Heart left ventricle (tissue), 13 donors: ENCODE measurements around the gene TUBB3.

ENCODE experiments used
- POLR2A ChIP-seq, 2 donors: fragments of 450-650 bp; IDR thresholded peaks; one replicate each; pipeline ENCODE4 v1.6.1; 2017; ENCODE audit warnings: antibody characterized with exemption in 2 of 2, mild to moderate bottlenecking in 2 of 2, moderate library complexity in 2 of 2
- TF ChIP-seq, protein P1 (sequence below), 12 donors: fragments of 200-600 bp; sonication (generic) in 4 of 12; IDR thresholded peaks; one replicate each; pipeline versions ENCODE4 v1.5.0 to v1.8.0; 2018 to 2022; ENCODE audit warnings: antibody characterized with exemption in 12 of 12, mild to moderate bottlenecking in 5 of 12
- donor health status: ischemic (EF 13 %, LVEDD 7.1; RV severe dilation, severe dysfunction).
- donor health status: DM: no; HTN: yes; CAD: no.
- donor health status: DM: no; HTN: no; CAD: no.
- donor health status: ischemic (EF 25% LVEDD 6.9; RV normal size, moderate dysfunction).
- donor health status: ischemic (EF 25% LVEDD 5.7; RV mildly dilated, moderate dysfunction).
- donor health status: ischemic (EF 35%, LVEDD 5.7; RV mildly dilated, moderate dysfunction).
- donor health status: nonischemic (EF 11% LVEDD 7.7; RV severe dilation, severe dysfunction).
- donor health status: DM: yes; HTN: yes; CAD: no.
- donor health status: PGD.
- donor health status: ischemic (EF 29% LVEDD 5.4; RV normal size, mild dysfunction).
- donor health status: nonischemic (EF 23%, LVEDD 6.1; RV moderate dilation, normal function).

DNA sequence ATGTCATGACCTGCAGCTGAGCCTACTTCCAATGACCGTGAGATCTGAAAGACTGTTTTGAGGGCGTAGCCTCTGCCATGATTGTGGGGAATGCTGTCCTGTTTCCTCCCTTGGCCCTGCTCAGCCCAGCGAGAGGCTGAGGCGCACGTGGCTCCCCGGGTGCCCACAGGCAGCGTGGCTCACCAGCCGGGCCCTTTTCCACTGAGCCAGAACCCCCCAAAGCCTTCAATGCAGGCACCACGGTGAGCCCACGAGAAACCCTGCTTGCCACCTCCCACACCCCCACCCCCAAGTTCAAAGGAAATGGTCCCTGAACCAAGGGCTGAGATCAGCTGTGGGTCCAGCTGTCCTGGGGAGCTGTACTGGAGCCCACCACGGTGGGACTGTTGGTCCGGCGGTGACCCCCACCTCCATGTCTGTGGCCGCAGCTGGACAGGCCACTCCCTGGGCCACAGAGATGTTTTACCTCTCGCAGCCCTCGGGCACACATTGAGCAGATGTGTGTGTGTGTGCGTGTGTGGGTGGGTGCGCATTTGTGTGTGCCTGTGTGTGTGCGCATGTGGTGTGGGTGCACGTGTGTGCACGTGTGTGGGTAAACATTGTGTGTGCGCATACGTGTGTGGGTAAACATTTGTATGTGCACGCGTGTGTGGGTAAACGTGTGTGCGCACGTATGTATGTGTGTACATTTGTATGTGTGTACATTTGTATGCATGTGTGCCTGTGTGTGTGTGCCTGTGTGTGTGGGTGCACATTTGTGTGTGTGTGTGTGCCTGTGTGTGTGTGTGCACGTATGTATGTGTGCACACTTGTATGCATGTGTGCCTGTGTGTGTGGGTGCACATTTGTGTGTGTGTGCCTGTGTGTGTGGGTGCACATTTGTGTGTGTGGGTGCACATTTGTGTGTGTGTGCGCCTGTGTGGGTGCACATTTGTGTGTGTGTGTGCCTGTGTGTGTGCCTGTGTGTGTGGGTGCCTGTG lies 9.4 kb upstream of the TUBB3 start:
- TF ChIP-seq, protein P1, sequence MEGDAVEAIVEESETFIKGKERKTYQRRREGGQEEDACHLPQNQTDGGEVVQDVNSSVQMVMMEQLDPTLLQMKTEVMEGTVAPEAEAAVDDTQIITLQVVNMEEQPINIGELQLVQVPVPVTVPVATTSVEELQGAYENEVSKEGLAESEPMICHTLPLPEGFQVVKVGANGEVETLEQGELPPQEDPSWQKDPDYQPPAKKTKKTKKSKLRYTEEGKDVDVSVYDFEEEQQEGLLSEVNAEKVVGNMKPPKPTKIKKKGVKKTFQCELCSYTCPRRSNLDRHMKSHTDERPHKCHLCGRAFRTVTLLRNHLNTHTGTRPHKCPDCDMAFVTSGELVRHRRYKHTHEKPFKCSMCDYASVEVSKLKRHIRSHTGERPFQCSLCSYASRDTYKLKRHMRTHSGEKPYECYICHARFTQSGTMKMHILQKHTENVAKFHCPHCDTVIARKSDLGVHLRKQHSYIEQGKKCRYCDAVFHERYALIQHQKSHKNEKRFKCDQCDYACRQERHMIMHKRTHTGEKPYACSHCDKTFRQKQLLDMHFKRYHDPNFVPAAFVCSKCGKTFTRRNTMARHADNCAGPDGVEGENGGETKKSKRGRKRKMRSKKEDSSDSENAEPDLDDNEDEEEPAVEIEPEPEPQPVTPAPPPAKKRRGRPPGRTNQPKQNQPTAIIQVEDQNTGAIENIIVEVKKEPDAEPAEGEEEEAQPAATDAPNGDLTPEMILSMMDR (IDR thresholded peaks at IDR 0.05): no peak
- TF ChIP-seq POLR2A (IDR thresholded peaks at IDR 0.05): no peak
